GM18868 (cell line): ENCODE measurements around the gene CHSY1.
"Not testable (repeated sequence)": the region's sequence is repeated elsewhere in the genome, so short reads cannot be mapped to it uniquely, and the experiment has no call there.

ENCODE experiments used
- ATAC-seq: cut with Tn5 transposase; IDR thresholded peaks from one replicate; pipeline ENCODE4 v1.9.1; 2021; ENCODE audit warnings: mild to moderate bottlenecking, moderate library complexity; ENCODE audit not compliant: unreplicated experiment

Gene CHSY1

DNA sequence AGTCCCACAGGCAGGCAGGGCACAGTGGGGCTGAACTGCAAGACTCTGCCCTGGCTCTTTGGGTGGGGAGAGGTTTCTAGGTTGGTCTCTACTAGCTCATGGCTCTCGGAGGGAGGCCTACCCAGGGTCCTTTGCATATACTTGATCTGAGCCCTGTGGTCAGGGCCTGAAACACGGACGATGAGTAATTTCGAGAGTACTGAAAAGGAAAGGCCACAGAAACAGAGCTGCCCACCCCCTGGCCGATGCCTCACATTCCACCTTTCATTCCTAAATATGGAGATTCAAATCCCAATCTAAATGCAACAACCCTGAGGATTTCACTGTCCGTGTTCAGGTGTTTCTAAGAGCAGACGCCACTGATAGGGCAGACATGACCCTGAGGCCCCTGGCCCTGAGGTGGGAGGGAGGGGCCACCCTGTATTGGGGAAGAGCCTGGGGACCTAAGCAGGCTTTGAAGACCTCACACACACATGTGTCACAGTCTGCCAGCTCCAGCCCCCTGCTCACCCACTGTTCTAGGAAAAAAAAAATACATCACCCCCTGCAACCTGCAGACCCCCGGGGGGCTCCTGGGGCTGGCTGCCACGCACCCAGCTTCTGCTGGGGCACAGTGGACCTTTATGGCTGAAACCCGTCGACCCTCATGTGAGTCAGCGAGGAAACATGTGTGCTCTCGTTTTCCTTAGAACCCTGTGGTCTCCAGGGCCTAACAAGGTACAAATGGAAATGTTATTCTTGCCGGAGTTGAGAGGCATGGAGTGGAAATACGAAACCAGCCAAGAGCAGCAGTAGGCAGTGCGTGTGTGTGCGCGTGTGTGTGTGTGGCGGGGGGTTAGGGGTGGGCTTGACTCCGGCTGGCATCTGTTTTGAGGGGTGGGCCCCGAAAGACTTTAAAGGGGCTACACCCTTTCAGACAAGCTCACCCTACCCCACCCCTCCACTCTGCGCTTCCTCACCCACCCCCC, 112.7 kb downstream of the CHSY1 start:
- no peak for ATAC-seq

DNA sequence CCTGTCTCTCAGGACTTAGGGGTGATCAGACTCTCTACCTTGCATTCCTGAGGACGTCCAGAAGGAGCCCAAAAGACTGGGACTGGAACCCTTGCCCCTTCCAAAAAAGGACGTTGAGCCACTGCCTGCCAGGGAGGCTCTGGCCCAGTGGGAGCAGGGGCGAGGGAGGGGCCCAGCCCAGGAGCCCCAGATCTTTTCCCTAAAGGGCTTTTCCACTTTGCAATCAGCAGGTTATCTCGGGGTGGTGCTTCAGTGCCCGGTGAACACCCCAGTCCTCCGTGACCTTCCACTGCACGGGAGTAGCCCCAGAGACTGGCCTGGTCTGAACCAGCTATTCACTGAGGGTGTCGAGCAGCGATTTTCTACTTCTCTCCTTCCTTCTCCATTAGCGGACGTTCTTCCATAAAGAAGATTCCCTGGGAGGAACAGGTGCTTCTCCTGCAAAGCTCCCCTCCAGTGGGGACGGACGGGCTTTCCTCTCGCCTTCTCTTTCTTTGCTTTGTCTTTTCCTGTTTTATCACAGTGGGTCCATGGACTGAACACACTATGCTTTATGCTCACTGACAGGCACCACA, 113.7 kb downstream of the CHSY1 start:
- ATAC-seq, result no peak

DNA sequence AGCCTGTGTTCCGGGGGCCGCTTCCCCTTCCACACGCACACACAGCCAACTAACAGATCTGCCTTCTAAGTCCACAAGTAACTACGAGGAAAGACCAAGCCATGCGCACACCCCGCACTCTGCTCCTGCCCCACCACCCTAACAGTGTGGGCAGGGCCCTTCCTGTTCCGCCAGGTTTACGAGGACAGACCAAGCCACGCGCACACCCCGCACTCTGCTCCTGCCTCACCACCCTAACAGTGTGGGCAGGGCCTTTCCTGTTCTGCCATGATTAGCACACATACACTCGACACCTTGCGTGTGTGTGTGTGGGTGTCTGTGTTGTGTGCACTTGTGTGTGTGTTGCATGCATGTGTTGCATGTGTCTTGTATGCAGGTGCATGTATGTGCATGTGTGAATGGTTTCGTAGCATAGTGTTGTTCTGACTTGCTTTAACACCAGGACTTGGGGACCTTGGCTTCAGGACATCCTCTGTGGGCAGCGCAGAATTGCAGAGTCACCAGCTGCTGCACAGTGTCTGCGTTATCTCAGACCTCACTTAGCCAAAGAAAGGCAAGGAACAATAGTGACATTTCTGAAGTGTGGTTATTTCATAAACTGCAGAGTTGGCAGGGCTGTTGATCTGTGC, 114.4 kb downstream of the CHSY1 start:
- no peak for ATAC-seq

DNA sequence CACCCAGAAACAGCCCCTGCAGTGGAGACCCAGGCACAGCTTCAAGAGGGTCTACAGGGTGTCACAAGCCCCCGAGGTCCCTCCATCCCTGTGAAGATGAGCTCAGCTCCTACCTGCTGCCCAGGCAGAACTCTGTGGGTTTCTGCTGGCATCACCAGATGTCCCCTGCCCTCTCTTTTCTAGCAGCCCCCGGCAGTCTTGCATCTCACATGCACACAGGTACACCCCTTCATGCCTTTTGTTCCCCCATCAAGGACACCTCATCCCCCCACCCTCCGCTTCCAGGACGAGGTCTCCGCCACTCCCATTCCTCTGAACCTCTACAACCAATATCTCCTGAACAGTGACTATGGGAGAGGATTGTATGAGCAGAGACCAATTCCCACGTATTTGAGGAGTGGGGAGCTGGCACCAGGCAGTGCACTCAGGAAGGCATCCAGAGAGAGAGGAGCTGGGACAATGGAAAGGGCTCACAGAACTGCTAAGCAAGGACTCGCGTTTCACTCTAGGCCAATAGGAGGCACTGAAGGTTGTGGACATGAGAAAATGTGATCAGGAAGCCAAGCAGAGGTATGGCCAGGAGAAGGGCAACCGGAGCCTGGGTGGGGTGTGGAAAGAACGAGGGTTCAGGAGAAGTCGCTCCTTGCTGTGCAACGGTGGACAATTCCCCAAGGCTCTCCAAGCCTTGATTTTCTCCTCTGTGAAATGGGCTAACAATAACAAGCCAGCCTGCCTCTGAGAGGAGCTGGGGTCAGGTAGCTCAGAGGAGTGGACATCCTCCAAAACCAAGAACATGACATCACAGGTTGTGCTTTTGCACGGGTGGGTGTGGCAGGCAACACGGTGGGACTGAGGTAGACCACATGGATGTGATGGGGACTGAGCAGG, 115.2 kb downstream of the CHSY1 start:
- ATAC-seq, result no peak

DNA sequence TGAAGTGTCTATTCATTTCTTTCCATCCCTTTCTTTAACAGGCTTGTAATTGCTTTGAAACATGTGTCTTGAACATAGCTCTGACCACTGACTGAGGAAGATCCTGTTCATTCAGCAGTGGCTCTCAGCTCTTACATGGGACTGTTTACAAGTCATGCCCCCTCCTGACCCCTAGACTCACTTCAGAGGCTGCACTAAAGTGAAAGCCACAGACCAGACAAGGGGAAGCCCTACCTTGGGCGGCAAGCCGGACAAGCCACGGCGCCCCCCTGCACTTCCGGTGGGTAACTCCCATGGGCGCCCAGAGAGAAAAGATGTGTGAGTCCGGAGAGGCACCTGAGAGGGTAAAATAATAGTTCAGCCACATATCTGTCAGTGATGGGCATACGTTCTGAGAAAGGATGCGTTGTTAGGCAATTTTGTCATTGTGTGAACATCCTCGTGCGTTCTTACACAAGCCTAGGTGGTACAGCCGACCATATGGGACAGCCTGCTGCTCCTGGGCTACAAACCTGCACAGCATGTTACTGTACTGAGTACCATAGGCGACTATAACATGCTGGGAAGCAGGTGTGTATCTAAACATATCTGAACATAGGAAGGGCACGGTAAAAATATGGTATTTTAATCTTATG, 116.2 kb downstream of the CHSY1 start:
- ATAC-seq, result peak; percentile 69

DNA sequence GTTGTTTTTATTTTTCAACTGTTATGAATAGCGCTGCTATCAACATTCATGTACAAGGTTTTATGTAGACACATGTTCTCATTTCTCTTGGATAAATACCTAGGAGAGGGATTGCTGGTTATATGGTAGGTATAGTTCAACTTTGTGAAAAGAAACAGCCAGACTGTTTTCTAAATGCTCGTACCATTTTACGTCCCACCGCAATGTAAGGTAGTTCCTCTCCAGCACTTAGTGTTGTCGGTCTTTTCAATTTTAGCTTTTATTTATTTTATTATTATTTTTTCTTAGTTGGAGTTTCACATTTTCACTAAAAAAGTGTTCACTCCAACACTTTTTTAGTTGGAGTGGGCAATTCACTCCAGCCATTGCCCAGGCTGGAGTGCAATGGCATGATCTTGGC, 117.1 kb downstream of the CHSY1 start:
- ATAC-seq, result no peak

DNA sequence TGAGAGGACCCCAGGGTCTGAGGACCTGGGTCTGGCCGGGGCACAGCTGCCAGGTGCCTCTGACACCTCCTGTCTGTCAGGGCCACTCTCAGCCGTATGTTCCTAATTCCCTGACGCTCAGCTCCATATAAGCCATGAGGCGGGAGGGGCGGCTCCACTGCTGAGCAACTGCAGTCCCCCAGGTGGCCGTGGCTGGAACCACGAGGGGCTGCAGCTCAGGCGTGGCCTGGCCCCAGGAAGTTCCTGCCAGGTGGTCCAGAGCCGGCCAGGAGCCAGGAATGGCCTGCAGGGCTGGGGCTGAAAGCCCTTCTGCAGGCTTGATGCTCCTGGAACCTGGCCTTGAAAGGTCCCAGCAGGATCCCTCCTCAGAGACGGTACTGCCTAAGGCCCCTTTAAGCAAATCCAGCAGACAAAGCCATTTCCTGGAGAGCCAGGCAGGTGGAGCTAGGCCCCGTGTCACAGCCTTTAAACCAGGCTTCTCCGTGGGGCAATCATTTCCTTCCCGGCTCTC, 118.0 kb downstream of the CHSY1 start:
- no peak for ATAC-seq

DNA sequence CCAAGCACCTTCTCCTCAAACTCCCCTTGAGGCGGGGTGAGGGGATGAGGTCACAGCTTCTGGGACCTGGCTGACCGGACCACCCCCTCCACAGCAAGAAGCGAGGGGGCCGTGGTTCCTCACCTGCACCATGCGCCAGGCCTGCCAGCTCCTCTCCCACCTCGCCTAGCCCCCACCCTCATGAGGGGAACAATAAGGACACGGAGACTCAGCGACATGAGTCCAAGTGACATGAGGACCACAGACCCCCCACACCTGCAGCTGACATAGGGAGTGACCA, 118.7 kb downstream of the CHSY1 start:
- no peak for ATAC-seq

DNA sequence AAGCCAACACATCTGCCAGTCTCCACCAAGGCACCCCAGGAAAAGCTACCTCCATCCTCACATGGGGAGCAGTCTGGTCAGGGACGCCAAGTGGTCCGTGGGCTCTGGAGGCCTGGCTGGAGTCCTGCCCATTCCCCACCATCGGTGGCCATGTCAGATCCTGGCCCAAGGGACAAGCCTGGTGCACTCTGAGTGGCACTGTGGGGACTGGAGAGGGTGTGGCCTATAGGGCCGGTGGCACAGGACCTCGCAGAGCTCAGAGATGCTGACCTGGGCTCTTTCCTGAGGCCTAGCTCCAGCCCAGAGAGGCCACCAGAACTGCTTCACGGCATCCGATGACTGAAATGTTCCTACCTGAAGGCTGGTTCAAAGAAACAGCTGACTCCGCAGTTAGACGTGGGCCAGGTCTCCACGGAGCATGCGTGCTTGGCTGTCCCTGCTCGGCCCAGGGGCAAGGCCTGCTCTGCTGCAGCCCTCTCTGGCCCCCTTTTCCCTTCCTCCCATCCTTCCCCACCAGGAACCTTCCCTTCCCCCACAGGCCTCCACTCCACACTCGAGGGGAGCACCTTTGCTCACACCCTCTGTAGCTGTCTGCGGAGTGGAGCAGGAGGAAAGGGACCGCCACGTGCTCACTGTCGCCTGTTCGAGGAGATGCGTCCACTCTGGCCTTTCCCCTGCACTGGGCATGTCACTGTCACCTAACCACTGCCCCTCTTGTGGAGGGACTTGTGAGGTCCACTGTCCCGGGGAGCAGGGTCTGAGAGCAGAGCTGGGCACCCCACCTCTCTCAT, 119.3 kb downstream of the CHSY1 start:
- ATAC-seq, result no peak

DNA sequence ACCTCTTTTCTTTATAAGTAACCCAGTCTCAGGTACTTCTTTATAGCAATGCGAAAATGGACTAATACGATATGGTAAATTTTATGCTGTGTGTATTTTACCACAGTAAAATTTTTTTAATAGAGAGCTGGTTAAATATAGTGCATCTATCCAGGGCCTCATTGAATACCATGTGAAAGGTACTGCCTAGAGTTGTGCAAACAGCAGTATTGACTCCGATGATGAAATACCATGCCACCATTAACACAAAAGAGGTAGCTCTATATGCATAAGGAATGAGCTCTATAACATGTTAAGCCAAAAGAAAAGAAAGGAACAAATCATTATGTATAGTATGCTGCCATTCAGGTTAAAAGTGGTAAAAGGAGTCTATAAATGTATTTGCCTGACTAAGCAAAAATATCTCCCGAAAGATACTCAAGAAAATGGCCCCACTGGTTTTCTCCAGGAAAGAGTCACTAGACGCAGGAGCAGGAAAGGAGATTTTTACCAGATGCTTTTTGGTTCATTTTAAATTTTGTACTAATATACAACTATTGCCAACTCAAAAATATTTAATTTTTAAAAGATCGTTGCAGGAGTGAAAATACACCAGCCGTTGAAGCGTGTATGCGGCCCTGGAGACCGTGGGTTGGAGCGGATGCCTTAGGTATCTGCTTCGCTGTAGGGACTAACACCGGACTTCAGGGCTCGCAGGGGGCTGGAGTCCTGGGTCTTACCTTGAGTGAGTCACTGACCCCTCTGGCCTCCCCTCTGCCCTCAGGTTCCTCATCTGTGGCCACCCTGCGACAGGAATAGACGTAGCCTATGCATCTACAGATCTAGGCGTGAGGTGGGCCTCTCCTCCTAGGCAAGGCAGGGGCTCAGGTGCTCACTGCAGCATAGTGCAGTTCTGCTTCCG, 120.1 kb downstream of the CHSY1 start:
- no peak for ATAC-seq

DNA sequence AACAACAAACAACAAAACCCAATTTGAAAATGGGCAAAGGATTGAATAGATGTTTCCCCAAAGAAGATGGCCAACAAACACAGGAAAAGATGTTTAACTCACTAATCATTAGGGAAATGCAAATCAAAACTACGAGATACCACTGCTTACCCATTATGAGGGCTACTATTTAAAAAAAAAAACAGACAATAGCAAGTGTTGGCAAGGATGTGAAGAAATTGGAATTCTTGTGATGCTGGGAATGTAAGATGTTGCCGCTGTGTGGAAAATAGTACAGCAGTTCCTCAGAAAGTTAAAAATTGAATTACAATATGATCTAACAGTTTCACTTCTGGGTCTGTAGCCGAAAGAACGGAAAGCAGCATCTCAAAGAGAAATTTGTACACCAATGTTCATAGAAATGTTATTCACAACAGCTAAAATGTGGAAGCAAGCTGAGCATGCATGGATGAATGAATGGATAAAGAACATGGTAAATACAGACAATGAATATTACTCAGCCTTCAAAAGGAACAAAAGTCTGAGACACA, 121.9 kb downstream of the CHSY1 start:
- ATAC-seq, result no peak

DNA sequence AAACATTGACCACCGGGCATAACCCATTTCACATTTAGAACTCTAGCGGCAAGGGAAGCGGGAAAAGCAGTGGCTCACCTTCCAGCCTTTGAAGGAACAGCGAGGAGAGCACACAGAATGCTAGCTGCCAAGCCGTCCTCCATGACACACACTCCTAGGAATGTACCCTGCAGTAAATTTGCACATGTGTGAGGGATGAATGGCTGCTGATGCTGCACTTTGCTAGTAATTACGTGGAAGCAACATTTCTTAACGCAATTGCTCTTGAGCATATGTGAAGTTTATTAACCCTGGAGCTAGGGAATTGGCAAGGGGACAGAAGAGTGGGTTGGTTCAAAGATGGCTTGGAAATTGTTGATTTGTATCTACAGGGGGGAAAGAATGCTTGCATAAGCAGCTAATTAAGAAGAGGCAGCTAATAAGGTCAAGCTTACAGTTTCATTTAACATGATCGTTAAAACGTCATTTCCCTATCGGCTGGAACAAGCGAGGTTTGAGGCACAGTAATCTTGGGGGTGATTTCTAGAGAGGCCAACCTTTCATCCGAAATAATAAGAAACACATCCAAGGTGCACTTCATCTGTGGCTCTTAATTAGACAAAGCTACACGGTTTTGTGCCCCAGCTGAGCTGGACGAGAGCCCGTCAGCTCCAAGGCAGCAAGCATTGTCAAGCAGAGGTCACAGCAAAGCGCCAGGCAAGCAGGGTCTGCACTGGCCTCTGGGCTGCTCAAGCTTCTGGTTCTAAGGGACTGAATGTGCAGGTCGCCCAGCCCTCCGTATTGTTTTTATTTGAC, 123.4 kb downstream of the CHSY1 start:
- no peak for ATAC-seq

DNA sequence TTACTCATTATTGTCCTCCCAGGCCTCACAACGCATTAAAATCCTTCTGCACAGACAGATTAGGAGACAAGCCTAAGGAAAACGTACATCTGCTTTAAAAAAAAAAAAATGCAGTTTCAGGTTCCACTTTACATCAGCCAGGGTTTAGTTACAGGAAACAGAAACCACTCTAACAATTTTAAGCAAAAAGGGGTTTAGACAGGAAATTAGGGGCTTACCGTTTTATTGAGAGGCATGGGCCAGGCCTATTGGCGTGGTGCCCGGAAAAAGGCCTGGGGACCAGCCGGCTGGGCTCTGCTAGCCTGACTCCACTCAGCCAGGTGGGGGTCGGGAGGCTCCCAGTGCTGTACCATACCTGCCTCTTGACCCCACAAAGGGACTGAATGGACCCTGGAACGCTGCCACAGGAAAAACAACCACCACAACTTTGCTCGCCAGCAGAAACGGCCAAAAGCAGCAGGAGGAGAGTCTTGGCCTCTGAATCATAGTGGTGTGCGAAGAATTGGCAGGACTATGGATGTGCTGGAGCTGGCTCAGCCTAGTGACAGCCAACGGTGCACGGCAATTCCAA, 124.3 kb downstream of the CHSY1 start:
- peak; percentile 79 for ATAC-seq

DNA sequence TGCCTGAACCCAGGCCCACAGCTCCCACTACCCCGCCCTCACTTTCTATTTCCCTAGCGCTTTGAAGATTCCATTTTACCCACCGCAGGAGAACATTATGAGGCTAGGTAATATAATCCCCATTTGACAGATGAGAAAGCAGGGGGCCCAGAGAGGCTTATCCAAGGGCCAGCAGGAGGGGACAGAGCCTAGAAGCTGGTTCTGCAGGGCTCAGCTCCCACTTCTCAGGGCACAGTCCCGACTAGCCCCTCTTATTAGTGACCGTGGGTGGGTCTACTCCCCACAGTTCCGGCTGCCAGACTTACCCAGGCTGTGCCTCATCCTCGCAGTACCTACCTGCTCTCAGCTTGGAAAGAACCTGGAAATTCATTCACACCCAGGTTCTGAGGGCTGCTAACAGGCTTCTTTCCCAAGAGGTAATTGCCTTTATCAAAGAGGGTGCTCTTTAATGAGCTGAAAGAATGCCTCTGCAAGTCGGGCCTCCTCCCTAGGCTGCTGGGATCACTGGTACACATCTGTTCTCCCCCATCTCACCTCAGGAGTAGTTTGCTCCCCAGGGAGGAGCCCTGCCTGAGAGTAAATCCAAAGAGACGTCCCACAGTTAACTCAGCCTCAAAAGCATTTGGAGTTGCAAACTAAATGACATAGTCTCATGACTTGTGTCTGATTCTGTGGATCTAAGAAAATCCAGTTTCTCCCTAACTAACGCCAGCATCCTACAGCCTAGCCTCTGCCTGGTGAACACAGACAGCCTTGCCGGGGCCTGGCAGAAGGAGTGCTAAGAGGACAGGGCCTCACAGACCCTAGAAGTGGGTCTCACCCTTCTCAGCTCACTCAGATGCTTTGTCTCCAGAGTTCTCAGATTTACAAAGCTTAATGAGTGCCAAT, 125.0 kb downstream of the CHSY1 start:
- ATAC-seq, result peak; percentile 37

DNA sequence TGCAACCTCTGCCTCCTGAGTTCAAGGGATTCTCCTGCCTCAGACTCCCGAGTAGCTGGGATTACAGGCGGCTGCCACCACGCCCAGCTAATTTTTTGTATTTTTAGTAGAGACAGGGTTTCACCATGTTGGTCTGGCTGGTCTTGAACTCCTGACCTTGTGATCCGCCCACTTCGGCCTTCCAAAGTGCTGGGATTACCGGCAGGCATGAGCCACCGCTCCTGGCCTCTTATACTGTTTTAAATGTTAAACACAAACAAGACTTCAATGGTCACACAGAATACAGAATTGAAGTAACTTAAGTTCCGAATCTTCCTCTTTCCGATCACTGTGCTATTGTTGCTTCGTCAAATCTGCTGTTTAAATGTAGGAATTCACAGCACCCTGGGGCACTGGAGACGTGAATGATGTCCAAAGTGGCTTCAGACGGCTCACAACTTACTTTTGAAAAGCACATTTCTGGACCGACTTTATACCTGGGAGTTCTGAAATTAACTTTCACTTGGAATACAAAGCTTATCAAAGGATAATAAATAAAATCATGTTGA, 125.9 kb downstream of the CHSY1 start:
- ATAC-seq, result not testable (repeated sequence)
